ENCODE measurements around the gene TCL1A.
"Not testable (repeated sequence)": the region's sequence is repeated elsewhere in the genome, so short reads cannot be mapped to it uniquely, and the experiment has no call there.

TCL1A gene, protein sequence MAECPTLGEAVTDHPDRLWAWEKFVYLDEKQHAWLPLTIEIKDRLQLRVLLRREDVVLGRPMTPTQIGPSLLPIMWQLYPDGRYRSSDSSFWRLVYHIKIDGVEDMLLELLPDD

DNA sequence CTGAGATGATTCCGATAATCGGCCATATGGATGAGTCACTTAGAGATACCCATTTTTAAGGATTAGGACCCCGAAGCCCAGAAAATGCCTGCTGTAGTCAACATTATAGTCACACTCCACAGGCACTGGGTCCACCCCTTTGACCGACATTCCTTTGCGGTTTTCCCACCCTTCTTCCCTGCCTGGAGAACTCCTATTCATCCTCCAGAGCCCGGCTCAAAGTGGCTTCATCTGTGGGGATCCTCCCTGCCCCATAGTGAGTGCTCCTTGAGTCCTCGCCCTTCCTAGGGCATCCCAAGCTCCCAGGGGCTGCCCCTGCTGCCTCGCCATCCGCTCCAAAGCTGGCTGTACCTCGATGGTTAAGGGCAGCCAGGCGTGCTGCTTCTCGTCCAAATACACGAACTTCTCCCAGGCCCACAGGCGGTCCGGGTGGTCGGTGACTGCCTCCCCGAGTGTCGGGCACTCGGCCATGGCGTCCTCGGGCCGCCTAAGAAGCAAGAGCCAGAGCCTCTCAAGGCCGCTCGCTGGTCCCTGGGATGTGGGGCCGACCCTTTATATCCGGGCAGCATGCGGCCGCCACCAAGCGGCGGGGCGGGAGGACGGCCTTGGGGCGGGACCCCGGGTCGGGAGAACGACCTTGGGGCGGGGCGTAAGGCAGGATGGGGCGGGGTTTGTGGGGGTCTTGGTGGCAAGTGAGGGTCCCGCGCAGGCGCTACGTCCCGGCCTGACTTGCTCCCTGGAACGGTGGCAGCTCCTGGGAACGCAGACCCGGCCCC, at the start of gene TCL1A:
Gene TCL1A, minus strand, starts transcription at position 530 of the 776 bp plus-strand sequence. Its CDS starts 59 bp downstream, at position 471.
- no peak for DNase-seq

DNA sequence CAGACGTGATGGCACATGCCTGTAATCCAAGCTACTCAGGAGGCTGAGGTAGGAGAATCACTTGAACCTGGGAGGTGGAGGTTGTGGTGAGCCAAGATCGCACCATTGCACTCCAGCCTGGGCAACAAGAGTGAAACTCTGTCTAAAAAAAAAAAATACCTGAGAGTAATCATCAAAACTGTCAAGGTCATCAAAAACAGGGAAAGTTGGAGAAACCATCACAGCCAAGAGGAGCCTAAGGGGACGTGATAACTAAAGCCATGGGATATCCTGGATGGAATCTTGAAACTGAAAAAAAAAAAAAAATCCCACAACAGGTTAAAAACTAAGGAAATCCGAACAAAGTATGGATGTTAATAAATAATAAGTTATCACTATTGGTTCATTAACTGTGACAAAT, 49.1 kb upstream of the TCL1A start:
- DNase-seq = not testable (repeated sequence)

DNA sequence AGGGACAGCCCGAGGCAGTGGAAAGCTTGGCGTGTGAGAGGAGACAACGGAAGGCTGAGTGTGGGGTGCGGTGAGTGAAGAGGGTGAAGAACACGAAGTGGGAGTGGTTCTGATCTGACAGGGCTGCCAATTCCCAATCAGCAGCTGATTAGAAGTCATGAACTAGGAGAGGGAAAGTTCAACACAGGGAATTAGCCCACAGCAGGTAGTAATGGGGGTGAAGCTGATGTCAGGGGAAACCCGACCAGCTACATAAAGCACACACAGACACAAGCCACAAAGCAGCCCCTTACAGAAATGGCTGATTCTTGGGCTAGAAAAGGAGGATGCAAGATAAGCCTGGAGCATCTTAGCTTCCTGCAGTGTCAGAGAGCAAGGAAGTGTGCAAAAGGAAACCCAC, 47.5 kb upstream of the TCL1A start:
- no peak for DNase-seq

DNA sequence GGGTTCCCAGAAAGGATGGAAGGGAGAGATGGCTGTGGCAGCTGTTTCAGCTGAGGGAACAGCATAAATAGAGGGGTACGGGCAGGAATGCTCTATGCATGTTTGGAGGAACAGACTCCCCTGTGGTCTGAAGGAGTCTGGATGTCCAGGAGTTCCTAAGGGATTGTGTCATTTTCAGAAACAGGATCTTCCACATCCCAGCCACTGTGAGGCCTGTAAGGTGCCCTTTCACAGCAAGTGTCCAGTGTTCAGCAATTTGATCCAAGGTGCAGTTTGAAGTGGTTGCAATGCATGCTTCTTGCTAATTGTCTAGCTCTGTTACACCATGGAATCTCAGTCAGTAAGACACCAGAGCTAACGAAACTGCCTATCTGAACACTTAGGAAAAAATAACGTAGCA, 46.7 kb upstream of the TCL1A start:
- no peak for DNase-seq

DNA sequence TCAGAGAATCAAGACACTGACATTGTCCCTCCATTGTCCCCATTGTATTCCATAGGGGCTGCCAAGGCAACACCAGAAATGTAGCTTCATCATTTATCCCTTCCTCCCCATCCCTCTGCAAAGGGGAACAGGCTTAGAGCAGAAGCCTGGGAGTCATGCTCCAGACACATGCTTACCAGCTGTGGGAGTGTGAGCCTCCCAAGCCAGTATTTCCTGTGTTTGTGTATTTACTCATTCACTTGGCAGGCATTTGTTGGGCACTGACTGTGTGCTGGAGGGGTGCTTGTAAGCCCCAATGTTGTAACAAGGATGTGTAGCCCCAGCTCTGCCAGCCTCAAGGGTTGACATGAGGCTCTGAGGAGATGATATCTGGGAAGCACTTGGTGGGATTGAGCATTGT, 46.0 kb upstream of the TCL1A start:
- no peak for DNase-seq

DNA sequence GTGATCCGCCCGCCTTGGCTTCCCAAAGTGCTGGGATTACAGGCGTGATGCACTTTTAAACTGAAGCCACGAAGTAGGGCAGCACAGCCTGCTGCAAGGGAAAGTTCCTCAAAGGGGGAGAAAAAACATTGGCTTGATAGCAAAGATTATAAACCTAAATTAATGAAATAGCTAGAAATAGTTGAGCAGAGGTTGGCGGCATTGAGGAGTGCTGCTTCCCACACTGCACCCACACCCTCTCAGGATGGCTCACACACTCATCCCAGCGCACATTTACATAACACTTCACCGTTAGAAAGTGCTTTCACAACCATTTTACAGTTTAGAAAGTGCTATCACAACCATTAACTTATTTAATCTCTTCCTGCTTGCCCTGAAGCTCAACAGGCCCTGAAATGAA, 44.4 kb upstream of the TCL1A start:
- peak in 1 of 51 donors; percentile 23 for DNase-seq

DNA sequence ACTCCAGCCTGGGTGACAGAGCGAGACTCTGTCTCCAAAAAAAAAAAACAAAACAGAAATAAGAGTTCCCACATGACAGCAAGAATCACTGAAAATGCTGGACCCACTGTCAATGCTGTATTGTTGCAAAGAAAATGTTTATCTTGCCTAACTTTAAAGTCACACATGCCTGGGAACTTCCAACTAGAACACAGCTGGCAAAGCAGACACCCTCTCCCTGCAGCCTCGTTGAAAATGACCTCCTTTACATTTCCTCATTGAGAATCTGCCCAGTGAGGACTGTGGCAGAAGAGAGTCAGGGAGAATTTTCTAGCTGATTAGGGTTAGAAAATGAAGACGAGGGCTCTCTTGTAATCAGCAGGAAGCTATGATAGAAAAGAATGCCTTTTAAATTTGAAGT, 42.8 kb upstream of the TCL1A start:
- DNase-seq = no peak

DNA sequence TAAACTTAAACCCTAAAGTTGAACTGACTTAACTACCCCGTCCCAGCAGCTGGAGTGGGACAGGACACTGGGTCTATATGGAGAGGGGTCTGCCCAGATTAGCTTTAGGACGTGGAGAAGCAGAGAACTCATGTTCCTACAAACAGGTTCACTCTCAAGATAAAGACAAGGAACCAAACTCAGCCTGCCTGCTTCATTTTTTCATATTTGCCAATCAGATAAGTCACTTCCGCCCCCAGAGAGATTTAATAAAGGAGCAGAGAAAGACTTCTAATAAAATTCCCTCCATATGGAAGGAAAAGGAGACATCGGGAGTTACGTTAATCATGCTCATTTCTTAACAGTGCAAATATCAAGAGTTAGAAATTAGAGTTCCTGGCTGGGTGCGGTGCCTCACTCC, 42.2 kb upstream of the TCL1A start:
- DNase-seq = no peak

DNA sequence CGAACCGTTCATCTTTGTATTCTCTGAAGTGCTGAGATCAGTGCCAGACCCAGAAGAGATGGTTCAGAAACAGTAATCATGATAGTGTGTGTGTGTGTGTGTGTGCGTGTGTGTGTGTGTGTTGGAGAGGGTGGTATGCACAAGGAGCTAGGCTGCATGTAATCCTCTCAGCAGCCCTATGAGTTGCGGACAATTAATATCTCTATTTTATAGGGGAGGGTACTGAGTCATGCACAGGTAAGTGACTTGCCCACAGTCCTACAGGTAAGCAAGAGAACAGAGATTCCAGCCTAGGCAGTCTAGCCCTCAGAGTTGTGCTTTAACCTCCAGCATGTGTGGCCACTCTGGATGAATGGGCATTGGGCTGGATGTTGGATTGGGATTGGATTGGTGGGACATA, 27.9 kb upstream of the TCL1A start:
- DNase-seq = no peak

DNA sequence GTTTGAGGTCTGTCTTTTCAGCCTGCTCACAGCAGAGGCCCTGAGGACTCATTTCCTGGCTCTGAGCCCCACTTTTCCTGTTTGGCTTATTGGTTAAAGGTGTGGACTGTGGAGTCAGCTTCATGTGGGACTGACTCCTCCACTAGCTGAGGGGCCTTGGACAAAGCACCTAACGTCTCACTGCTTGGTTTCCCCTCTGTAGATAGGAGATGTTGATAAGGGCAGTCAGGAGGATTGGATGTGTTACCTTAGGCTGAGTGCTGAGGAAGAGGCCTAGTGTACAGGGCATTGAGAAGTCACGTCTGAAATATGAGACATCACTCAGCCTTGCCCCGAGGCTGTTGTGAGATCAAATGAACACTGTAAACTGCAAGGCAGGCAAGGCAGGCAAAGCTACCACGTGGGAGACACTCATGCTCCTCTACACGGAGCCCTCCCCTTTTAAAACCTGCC, 27.1 kb upstream of the TCL1A start:
- DNase-seq = no peak

DNA sequence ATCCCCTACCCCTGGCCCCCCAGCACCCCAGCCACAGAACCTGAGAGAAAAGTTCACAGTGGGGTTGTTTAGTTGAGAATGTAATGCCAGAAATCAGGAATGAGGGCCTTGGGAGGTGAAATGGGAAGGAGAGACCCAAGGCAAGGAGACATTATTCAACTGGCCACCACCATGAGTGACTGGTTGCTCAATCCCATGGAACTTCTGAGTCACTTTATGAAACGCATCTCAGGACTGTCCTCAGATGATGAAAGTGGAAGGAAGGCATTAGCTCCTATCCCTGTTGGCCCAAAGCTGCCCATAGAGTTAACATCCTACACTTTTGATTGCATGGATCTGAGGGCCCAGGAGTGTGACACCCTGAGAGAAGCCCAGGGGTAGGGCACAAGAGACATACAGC, 25.4 kb upstream of the TCL1A start:
- DNase-seq = no peak

DNA sequence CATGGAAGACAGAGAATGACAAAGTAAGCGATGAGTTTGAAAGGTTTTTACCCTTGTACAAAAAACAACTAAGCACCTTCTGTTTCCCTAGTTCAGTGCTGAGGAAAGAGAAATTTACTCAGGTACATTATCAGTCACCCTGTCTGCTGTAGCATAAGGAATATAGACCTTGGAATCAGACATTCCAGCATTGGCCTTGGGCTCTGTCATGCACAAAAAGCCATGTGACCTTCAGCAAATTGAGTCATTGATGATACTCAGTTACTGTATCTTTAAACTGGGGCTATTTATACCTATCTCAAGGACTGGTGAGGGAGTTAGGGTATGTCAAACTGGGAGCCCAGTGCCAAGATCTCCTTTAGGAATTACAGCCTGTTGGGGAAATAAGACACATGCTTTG, 19.3 kb upstream of the TCL1A start:
- DNase-seq = no peak

DNA sequence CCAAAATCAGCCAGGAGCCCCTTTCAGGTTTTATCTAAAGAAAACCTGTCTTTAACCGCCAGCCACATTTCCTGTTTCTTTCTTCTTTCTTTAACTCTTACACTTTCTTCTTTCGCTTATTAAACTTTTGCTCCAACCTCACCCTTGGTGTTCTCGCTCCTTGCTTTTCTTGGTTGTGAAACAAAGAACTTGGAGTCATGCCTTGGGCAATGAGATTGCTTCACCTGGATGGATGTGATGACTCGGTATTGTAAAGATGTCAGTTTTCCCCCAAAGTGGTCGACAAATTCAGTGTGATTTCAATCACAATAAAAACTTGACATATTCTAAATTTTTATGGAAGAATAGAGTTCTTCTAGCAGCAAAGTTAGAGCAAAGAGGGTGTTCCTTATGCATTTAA, 16.2 kb upstream of the TCL1A start:
- DNase-seq = no peak

DNA sequence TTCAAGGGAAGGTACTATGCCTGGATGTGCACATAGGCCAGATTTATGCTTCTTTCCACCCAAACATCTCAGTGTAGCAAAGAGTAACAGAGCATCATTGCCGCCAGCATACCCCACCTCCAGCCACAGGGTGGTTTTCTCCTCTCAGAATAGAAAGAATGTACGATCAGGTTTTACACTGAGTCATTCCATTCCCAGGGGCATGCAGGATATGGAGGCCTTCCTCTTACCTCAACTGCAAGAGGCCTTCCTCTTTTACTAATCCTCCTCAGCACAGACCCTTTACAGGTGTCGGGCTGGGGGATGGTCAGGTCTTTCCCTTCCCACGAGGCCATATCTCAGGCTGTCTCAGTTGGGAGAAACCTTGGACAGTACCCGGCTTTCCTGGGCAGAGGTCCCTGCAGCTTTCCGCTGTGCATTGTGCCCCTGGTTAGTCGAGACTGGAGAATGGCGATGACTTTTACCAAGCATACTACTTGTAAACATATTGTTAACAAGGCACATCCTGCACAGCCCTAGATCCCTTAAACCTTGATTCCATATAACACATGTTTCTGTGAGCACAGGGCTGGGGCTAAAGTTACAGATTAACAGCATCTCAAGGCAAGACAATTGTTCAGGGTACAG, 15.6 kb upstream of the TCL1A start:
- not testable (repeated sequence) for DNase-seq

DNA sequence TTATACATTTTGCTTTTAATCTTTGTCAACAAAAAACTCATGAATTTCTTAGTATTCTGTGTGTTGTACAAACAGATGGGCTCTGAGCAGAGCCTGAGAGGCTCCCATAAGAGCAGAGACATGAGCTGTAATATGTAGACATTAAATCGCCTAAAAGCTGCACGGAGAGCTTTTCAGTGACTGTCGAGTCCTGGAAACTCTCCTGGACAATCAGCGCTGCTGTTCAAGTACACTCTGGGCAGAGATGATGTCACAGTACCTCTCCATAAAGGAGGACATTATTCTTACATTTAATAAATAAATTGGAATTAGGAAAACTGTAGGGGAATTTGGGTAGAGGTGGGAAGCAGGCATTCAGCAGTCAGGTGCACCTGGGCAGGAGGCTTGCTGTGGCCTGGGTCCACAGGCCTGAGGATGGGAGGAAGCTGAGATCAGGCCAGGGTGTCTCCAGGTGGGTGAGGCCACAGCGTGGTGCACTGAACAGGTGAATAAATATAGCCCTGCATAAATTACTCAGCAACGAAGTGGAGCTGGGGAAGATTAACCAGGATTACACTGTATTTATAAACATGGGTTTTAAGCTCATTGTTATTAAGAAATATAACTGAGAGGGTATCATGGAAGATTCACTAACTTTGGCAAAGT, 13.3 kb upstream of the TCL1A start:
- DNase-seq = no peak

DNA sequence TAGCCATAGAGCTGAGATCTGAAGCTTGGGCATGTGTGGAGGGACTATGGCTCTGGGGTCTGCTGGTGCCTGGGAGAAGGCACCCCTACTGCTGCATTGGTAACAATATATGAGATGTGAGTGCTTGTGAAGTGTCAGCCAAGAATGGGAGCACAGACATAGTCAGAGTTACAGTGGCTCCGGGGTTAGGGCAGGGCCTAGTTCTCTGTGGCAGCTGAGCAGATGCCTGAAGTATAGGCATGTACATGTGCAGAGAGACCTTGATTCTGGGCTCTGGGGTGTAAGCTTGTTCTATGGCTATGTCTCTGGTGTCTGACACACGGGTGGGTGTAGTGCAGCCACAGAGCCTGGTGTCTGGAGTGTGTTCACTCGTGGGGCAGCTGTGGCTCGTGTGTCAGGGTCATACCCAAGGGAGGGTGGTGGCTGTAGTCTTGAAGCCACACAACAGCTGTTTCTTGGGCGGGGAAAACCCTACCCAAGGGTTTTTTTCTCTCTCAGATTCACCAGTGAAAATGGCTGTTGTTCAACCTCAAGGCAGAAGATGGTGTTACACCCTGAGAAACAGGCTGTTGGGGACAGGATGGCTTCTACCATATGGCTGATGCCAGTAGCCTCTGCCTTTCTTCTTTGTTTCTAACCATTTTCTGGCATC, 11.9 kb upstream of the TCL1A start:
- DNase-seq = no peak

DNA sequence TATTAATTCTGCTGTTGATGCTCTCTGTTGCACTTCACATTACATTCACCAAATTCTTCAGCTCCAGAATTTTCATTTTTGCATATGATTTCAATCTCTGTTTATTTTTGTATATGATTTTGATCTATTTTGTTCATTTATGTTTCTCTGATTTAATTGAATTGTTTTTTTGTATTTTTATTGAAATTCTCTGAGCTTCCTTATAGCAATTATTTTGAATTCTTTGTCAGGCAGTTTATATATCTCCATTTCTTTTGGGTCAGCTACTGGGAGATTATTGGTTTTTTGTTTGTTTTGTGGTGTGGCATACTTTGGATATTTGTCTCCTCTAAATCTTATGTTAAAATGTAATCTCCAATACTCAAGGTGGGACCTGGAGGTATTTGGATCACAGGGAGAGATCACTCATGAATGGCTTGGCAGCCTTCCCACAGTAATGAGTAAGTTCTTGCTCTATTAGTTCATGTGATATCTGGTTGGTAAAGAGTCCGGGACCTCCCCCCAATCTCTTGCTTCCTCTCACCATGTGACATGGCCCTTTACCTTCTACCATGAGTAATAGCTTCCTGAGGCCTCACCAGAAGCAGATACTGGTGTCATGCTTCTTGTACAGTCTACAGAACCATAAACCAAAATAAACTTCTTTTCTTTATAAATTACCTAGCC, 8.7 kb upstream of the TCL1A start:
- no peak for DNase-seq

DNA sequence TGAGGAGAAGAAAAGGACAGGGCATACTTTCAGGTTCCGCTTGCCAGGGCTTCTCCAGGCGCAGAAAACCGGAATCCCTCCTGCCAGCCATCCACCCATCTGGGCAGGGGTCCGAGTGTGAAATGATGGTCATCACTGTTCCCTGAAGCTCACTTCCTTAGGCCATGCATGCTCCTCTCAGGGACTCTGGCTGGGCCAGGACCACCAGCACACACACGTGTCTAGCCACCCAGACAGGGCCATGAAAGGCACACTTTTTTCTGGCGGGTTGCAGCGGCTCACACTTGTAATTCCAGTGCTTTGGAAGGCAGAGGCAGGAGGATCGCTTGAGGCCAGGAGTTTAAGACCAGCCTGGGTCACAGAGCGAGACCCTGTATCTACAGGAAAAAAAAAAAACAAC, 1.5 kb downstream of the TCL1A start:
- no peak for DNase-seq

DNA sequence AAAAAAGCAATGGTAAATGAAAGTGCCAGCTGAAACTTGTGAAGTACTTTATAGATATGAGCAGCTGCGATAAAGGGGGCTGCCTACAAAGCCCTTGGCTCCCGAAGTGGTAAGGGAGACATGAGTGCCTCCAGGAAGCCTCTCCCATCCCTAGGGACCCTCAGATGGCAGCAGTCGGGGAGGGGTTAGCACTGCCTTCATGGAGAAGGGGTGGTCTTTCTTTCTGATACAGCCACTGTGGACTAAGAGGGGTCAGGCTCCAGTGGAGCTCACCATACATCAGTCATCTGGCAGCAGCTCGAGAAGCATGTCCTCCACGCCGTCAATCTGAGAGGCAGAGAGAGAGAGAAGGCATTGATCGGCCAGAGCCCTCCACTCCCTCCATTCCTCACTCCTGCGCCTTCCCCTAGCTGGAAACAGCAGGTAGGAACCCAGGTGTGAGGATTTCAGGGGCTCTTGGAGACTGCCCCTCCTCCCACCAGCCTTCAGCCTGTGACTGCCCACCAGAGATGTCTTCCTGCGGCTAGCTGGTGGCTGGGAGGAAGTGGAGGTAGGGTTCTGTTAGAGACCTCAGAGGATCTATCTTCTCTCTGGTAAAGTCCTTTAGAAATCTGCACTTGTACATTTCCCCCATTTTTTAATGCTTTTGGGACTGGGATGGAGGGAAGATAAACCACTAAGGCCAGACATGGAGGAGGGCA, 2.3 kb downstream of the TCL1A start:
- no peak for DNase-seq

DNA sequence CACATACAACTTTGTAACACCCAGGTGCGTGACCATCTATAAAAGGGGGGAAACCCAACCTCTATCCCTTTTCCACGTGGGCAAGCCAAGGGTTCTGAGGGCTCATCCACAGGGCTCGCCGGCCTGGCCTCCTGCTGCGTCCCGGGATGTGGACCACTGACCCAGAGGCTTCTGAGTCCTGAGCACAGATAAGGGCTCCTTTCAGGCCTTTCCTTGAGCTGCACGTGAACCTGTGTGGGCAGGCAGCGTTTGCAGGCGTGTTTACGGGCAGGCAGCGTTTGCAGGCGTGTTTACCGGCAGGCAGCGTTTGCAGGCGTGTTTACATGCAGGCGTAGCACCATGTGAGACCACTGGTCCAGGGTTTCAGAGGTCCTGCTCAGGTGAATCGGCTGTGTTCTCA, 3.8 kb downstream of the TCL1A start:
- DNase-seq = no peak

DNA sequence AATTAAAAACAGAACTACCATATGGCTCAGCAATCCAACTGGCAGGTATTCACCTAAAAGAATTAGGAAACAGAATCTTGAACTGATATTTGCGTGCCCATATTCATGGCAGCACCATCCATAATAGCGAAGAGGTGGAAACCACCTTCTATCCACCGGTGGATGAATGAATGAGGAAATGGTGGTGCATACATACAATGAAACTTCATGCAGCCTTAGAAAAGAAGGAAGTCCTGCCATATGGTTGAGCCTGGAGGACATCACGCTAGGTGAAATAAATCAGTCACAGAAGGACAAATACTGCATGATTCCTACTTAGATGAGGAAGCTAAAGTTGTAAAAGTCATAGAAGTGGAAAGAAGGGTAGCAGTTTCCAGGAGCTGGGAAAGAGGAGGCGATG, 6.6 kb downstream of the TCL1A start:
- DNase-seq = no peak
